Neural progenitor cell (in vitro differentiated cells): ENCODE measurements around the gene OVCA2. TPM values are rescaled to one million over a fixed set of nuclear protein-coding genes. Genes with fewer than 3 reads are reported as not detected.
A peak's percentile ranks its signal among the peaks of the same experiment; 100 is the strongest.

Source experiments
- DNase-seq: peaks from one replicate; pipeline ENCODE4 v3.0.0-alpha.2; 2016; ENCODE audit warnings: low spot score
- H2AFZ ChIP-seq: fragments of 200-600 bp; sonication (generic); replicated peaks from 2 replicates; pipeline ENCODE4 v1.6.1; 2016; ENCODE audit warnings: antibody characterized with exemption
- H3F3A ChIP-seq: fragments of 200-600 bp; sonication (generic); 2 replicates; pipeline ENCODE4 v1.6.1; 2016; ENCODE audit warnings: antibody characterized with exemption, low read depth
- H3K27ac ChIP-seq: fragments of 200-600 bp; sonication (generic); 2 replicates; pipeline ENCODE4 v1.5.1; 2016; ENCODE audit warnings: mild to moderate bottlenecking
- H3K27me3 ChIP-seq: fragments of 200-600 bp; sonication (generic); 2 replicates; pipeline ENCODE4 v1.6.1; 2016; ENCODE audit warnings: mild to moderate bottlenecking, moderate library complexity
- H3K36me3 ChIP-seq: fragments of 200-600 bp; sonication (generic); 2 replicates; pipeline ENCODE4 v1.5.1; 2016
- H3K4me1 ChIP-seq: fragments of 200-600 bp; sonication (generic); 2 replicates; pipeline ENCODE4 v1.6.1; 2016; ENCODE audit warnings: mixed run types
- H3K4me2 ChIP-seq: fragments of 200-600 bp; sonication (generic); 2 replicates; pipeline ENCODE4 v1.6.1; 2016
- H3K4me3 ChIP-seq: fragments of 200-600 bp; sonication (generic); 2 replicates; pipeline ENCODE4 v1.5.1; 2016
- H3K79me2 ChIP-seq: fragments of 200-600 bp; sonication (generic); 2 replicates; pipeline ENCODE4 v1.6.1; 2016; ENCODE audit warnings: low read depth
- H3K9ac ChIP-seq: fragments of 200-600 bp; sonication (generic); 2 replicates; pipeline ENCODE4 v1.6.1; 2016
- H3K9me3 ChIP-seq: fragments of 200-600 bp; sonication (generic); 2 replicates; pipeline ENCODE4 v1.5.1; 2016; ENCODE audit warnings: low read depth
- H4K20me1 ChIP-seq: fragments of 200-600 bp; sonication (generic); 2 replicates; pipeline ENCODE4 v1.6.1; 2016; ENCODE audit warnings: low read depth
- H3K27ac Mint-ChIP-seq: 3 replicates; pipeline ENCODE4 v1.8.0; 2021; ENCODE audit warnings: mixed read lengths
- H3K27me3 Mint-ChIP-seq: 2 replicates; pipeline ENCODE4 v1.8.0; 2022; ENCODE audit warnings: low read depth, mild to moderate bottlenecking, inconsistent platforms, moderate library complexity, mixed read lengths; ENCODE audit not compliant: insufficient read depth
- H3K36me3 Mint-ChIP-seq: 3 replicates; pipeline ENCODE4 v1.8.0; 2021; ENCODE audit warnings: mixed read lengths
- H3K4me1 Mint-ChIP-seq: 3 replicates; pipeline ENCODE4 v1.8.0; 2021; ENCODE audit warnings: mixed read lengths
- H3K4me3 Mint-ChIP-seq: 3 replicates; pipeline ENCODE4 v1.8.0; 2021; ENCODE audit warnings: mild to moderate bottlenecking, moderate library complexity, mixed read lengths
- H3K9me3 Mint-ChIP-seq: 3 replicates; pipeline ENCODE4 v1.8.0; 2020; ENCODE audit warnings: mixed read lengths
- EZH2 ChIP-seq: fragments of 200-600 bp; sonication (generic); IDR thresholded peaks from 2 replicates; pipeline ENCODE4 v1.6.1; 2017; ENCODE audit warnings: antibody characterized with exemption, mild to moderate bottlenecking, moderate library complexity
- EZH2phosphoT487 ChIP-seq: fragments of 200-600 bp; sonication (generic); IDR thresholded peaks from 2 replicates; pipeline ENCODE4 v1.6.1; 2017; ENCODE audit warnings: antibody characterized with exemption
- total RNA-seq: library from RNA; depleted of rRNA; stranded (reverse); fragments of >200 nt; gene quantifications from 2 replicates; pipeline ENCODE4 v1.2.3, GENCODE V29; 2015; ENCODE audit warnings: low replicate concordance
- TF ChIP-seq, protein P1 (sequence below): fragments of 200-600 bp; sonication (generic); IDR thresholded peaks from 2 replicates; pipeline ENCODE4 v1.5.1; 2017; ENCODE audit warnings: antibody characterized with exemption, mild to moderate bottlenecking

The OVCA2 gene
- total RNA-seq, 1 donor from 2014 or later, result 5.4 TPM

DNA sequence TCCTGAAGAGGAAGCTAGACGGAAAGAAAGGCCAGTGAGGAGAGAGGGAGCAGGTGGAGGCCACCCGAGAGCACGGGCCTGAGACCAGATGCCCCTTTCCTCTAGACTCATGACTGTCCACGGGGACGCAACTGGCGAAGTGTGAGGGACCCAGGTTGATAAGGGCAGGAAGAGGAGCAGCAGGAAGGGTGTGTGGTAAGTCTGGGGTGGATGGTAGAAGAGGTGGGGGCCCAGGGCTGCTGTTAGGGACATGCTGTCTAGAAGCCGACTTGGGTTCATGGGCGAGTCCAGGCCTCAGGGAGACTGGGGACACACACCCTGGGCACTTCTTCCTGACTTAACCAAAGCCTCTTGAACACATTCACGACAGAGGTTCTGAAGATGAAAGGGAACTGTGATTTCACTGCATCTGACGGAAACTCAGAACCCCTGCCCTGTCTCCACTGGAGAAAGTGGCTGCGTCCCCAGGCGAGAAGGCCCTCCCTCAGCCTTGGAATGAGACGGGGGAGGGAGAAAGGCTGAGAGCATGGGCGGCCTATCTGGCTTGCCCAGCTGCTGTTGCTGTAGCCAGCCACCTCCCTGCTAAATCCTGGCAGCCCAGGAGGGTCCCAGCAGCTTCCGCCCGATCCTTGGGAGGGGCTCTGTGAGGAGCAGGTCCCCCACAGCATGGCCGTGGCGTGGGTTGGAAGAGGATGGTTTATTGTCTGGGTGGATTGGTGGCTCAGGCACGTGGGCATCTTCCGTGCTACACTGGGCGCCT, 19.0 kb downstream of the OVCA2 start:
- H3F3A ChIP-seq, result peaks cover 16% of the 10 kb centered on the region
- Mint-ChIP-seq H3K27me3 (peaks cover 19% of the 10 kb centered on the region), H3K4me3 (no peak overlapping the region), H3K4me1 (peaks cover 28% of the 10 kb centered on the region), H3K9me3 (no peaks in the 10 kb centered on the region), H3K27ac (no peak overlapping the region), H3K36me3 (peaks cover 27% of the 10 kb centered on the region)
- peaks cover 68% of the 10 kb centered on the region for H3K27me3 ChIP-seq
- peaks cover 73% of the 10 kb centered on the region for H4K20me1 ChIP-seq
- H2AFZ ChIP-seq, result no peak overlapping the region
- no peaks in the 10 kb centered on the region for H3K36me3 ChIP-seq
- H3K9me3 ChIP-seq, result no peaks in the 10 kb centered on the region
- no peaks in the 10 kb centered on the region for H3K79me2 ChIP-seq
- H3K4me2 ChIP-seq, result no peak overlapping the region
- no peak for DNase-seq
- peaks cover 7% of the 10 kb centered on the region for H3K4me1 ChIP-seq
- TF ChIP-seq, protein P1, sequence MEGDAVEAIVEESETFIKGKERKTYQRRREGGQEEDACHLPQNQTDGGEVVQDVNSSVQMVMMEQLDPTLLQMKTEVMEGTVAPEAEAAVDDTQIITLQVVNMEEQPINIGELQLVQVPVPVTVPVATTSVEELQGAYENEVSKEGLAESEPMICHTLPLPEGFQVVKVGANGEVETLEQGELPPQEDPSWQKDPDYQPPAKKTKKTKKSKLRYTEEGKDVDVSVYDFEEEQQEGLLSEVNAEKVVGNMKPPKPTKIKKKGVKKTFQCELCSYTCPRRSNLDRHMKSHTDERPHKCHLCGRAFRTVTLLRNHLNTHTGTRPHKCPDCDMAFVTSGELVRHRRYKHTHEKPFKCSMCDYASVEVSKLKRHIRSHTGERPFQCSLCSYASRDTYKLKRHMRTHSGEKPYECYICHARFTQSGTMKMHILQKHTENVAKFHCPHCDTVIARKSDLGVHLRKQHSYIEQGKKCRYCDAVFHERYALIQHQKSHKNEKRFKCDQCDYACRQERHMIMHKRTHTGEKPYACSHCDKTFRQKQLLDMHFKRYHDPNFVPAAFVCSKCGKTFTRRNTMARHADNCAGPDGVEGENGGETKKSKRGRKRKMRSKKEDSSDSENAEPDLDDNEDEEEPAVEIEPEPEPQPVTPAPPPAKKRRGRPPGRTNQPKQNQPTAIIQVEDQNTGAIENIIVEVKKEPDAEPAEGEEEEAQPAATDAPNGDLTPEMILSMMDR, result no peak
- TF ChIP-seq EZH2 (no peak), EZH2phosphoT487 (no peak)
- H3K9ac ChIP-seq, result no peak overlapping the region
- no peak overlapping the region for H3K4me3 ChIP-seq
- no peak overlapping the region for H3K27ac ChIP-seq

DNA sequence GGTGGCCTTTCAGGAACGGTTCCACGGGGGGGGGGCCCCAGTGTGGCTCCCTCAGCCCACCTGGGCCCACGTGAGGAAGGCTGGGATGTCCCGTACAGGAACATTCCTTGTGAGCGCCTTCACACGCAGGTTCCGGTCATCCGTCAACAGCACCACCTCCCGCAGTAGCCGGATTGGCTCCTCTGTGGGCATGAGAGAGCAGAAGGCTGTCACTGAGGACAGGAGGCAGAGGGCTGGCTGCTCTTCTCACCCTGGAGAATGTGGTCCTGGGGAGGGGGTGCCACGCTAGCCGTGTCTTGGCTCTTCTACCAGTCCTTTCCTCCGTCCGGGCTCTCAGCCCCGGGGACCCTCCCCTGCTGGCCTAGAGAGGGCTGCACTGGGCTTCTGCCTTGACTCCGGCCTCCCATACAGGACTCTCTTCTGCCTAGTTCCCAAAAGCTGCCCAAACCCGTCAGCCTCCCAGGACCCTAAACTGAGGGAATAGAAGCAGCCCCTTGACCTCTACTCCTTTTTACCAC, 19.7 kb downstream of the OVCA2 start:
- peaks cover 68% of the 10 kb centered on the region for H4K20me1 ChIP-seq
- H3K9ac ChIP-seq, result no peak overlapping the region
- no peak for DNase-seq
- H3K27ac ChIP-seq, result no peak overlapping the region
- H3K4me1 Mint-ChIP-seq, result peaks cover 31% of the 10 kb centered on the region
- no peaks in the 10 kb centered on the region for H3K9me3 ChIP-seq
- H3K4me1 ChIP-seq, result peaks cover 2% of the 10 kb centered on the region
- H3K4me3 Mint-ChIP-seq, result no peak overlapping the region
- TF ChIP-seq EZH2 (no peak), EZH2phosphoT487 (no peak)
- TF ChIP-seq, protein P1, result no peak
- peaks cover 11% of the 10 kb centered on the region for H3F3A ChIP-seq
- peaks cover 30% of the 10 kb centered on the region for H3K36me3 Mint-ChIP-seq
- H2AFZ ChIP-seq, result no peak overlapping the region
- no peak overlapping the region for H3K27ac Mint-ChIP-seq
- peaks cover 18% of the 10 kb centered on the region for H3K27me3 Mint-ChIP-seq
- no peak overlapping the region for H3K4me3 ChIP-seq
- H3K27me3 ChIP-seq, result peaks cover 61% of the 10 kb centered on the region
- no peak overlapping the region for H3K4me2 ChIP-seq
- no peaks in the 10 kb centered on the region for H3K9me3 Mint-ChIP-seq
- H3K36me3 ChIP-seq, result no peaks in the 10 kb centered on the region
- no peaks in the 10 kb centered on the region for H3K79me2 ChIP-seq

DNA sequence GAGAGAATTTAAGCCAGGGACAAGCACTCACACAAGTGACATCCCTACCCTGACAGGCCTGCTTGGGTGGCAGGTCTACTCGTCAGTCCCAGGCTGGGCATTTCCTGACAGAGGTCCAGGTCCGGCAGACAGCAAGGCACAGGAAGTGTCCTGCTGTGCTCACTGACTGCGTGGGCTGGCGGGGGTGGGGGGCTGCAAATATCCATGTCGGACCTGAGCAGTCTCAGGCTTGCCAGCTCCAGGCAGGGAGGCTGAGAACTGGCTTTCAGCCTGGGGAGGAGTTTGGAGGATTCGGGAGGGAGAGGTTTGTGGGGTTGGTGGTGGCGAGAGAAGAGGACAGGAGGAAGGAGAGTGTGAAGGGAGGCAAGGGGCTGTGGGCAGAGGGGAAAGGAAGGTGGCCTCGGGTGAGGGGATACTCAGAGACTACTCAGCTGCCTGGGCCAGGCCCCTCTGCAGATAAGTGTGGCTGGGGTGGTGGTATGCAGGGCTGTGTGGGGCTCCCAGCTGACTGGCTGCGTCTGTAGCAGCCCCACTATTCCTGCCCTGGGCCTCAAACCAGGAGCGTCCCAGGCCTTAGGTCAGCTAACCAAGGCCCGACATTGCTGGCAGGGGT, 20.9 kb downstream of the OVCA2 start:
- H3K36me3 Mint-ChIP-seq, result peaks cover 30% of the 10 kb centered on the region
- Histone ChIP-seq H3K4me2 (no peak overlapping the region), H3K9me3 (no peaks in the 10 kb centered on the region), H3F3A (peaks cover 1% of the 10 kb centered on the region), H3K4me1 (no peaks in the 10 kb centered on the region), H4K20me1 (peaks cover 61% of the 10 kb centered on the region), H3K27ac (no peak overlapping the region), H3K9ac (no peak overlapping the region), H3K36me3 (no peaks in the 10 kb centered on the region), H3K27me3 (peaks cover 50% of the 10 kb centered on the region), H2AFZ (no peak overlapping the region), H3K79me2 (no peaks in the 10 kb centered on the region), H3K4me3 (no peak overlapping the region)
- no peaks in the 10 kb centered on the region for H3K9me3 Mint-ChIP-seq
- peaks cover 38% of the 10 kb centered on the region for H3K4me1 Mint-ChIP-seq
- DNase-seq, result no peak
- peak overlapping the region; percentile 58 for H3K4me3 Mint-ChIP-seq
- TF ChIP-seq, protein P1, result no peak
- TF ChIP-seq EZH2phosphoT487 (no peak), EZH2 (no peak)
- peaks cover 16% of the 10 kb centered on the region for H3K27me3 Mint-ChIP-seq
- H3K27ac Mint-ChIP-seq, result peak overlapping the region; percentile 54
